K562 (cell line): Measurements from ENCODE around the gene MVK. TPM values are rescaled to one million over a fixed set of nuclear protein-coding genes. Genes with fewer than 3 reads are reported as not detected.

Experiments used
- ATAC-seq: fragments of 200-7000 bp; cut with Tn5 transposase; 3 replicates; pipeline ENCODE4 v1.9.1; 2020; ENCODE audit warnings: moderate library complexity
- BruUV-seq: library from RNA; stranded (reverse); fragments of 400-500 nt; replicated peaks from 2 replicates; lab custom pipeline; 2021; lab: Mats Ljungman, UMichigan
- CTCF ChIA-PET: fragments of 300-600 bp; formaldehyde crosslinking; extraction: SDS; loops from one replicate; lab custom pipeline; 2021; ENCODE audit warnings: low intra/inter-chr PET ratio; lab: Yijun Ruan, JAX
- POLR2A ChIA-PET: fragments of 300-600, 350-650 bp; sonication (Branson Sonifier 250); formaldehyde crosslinking; extraction: SDS; loops from one replicate; lab custom pipeline; 2021; ENCODE audit warnings: antibody characterized with exemption, inconsistent platforms; lab: Yijun Ruan, JAX
- DNase-seq, 4 experiments: peaks; one replicate each; pipeline versions ENCODE4 v3.0.0 to v3.0.0-alpha.2; 2011 to 2018; ENCODE audit warnings: low spot score in 3 of 4, mixed read lengths in 3 of 4; ENCODE audit errors: extremely low read depth in 1 of 4
- FAIRE-seq: peaks from 2 replicates; lab custom pipeline; 2011; peaks lifted over from hg19 to GRCh38; lab: Jason Lieb, UNC
- H2AFZ ChIP-seq: 2 replicates; pipeline ENCODE4 v1.6.0; 2011; ENCODE audit warnings: low read depth, low read length, control low read depth, inconsistent platforms
- H3K27ac ChIP-seq: fragments of 200-600 bp; 3 replicates; pipeline ENCODE4 v1.8.0; 2011; ENCODE audit warnings: low read depth, mild to moderate bottlenecking, control low read depth, inconsistent platforms, low read length, moderate library complexity, mixed read lengths; ENCODE audit errors: extremely low read depth
- H3K27me3 ChIP-seq, 2 experiments: fragments of 300-600 bp in 1 of 2; 2 replicates in 1 of 2; 3 replicates in 1 of 2; pipeline versions ENCODE4 v1.6.0 to v1.8.0; 2011; ENCODE audit warnings: inconsistent platforms in 2 of 2, low read length in 2 of 2, mild to moderate bottlenecking in 1 of 2, mixed read lengths in 1 of 2, moderate library complexity in 1 of 2; ENCODE audit not compliant: control insufficient read depth in 2 of 2, insufficient read depth in 2 of 2
- H3K36me3 ChIP-seq: fragments of 300-600 bp; 3 replicates; pipeline ENCODE4 v1.8.0; 2011; ENCODE audit warnings: mild to moderate bottlenecking, low read length, inconsistent platforms; ENCODE audit not compliant: control insufficient read depth, insufficient read depth
- H3K4me1 ChIP-seq, 2 experiments: fragments of 200-600 bp in 1 of 2; replicated peaks in 1 of 2; 2 replicates in 1 of 2; 3 replicates in 1 of 2; pipeline versions ENCODE4 v1.5.1 to v1.8.0; 2011; ENCODE audit warnings: inconsistent platforms in 2 of 2, low read length in 2 of 2, mild to moderate bottlenecking in 1 of 2, mixed read lengths in 1 of 2, moderate library complexity in 1 of 2; ENCODE audit not compliant: control insufficient read depth in 2 of 2, insufficient read depth in 2 of 2
- H3K4me2 ChIP-seq: 2 replicates; pipeline ENCODE4 v1.6.1; 2011; ENCODE audit warnings: low read length, control low read depth, inconsistent platforms, mixed read lengths; ENCODE audit not compliant: insufficient read depth
- H3K4me3 ChIP-seq: fragments of 200-600 bp; sonication (generic), shearing (Covaris generic); 2 replicates; pipeline ENCODE4 v1.5.1; 2016; ENCODE audit warnings: control low read depth, inconsistent platforms
- H3K79me2 ChIP-seq: fragments of 200-600 bp; 3 replicates; pipeline ENCODE4 v1.8.0; 2011; ENCODE audit warnings: low read length, inconsistent platforms; ENCODE audit not compliant: control insufficient read depth, insufficient read depth
- H3K9ac ChIP-seq, 2 experiments: 2 replicates each; pipeline versions ENCODE4 v1.6.0 to v1.6.1; 2011; ENCODE audit warnings: low read depth in 2 of 2, low read length in 2 of 2, control low read depth in 1 of 2, inconsistent platforms in 1 of 2, mild to moderate bottlenecking in 1 of 2, mixed read lengths in 1 of 2; ENCODE audit not compliant: insufficient read depth in 1 of 2
- H3K9me1 ChIP-seq: one replicate; pipeline ENCODE4 v1.6.0; 2011; ENCODE audit warnings: inconsistent platforms, mild to moderate bottlenecking, low read length, moderate library complexity; ENCODE audit not compliant: control insufficient read depth, insufficient read depth
- H3K9me3 ChIP-seq: replicated peaks from 2 replicates; pipeline ENCODE4 v1.5.1; 2011; ENCODE audit warnings: low read depth, low read length, inconsistent platforms; ENCODE audit not compliant: control insufficient read depth, insufficient read depth
- H4K20me1 ChIP-seq: replicated peaks from 2 replicates; pipeline ENCODE4 v1.6.1; 2011; ENCODE audit warnings: low read length, inconsistent platforms, mixed read lengths; ENCODE audit not compliant: control insufficient read depth, insufficient read depth
- CREB1 ChIP-seq, 2 experiments: sonication (generic) in 1 of 2; formaldehyde crosslinking in 1 of 2; IDR thresholded peaks; 2 replicates each; pipeline versions ENCODE4 v1.6.1 to v1.8.0; 2012 to 2022; ENCODE audit warnings: inconsistent platforms in 1 of 2, mild to moderate bottlenecking in 1 of 2, missing genetic modification reagents in 1 of 2, moderate library complexity in 1 of 2
- POLR2A ChIP-seq: fragments of 450-650 bp; conservative IDR thresholded peaks from 2 replicates; pipeline ENCODE4 v1.6.1; 2016
- POLR2G ChIP-seq: fragments of 200-400 bp; formaldehyde crosslinking; IDR thresholded peaks from 2 replicates; pipeline ENCODE4 v1.6.1; 2017; ENCODE audit warnings: low read depth, mild to moderate bottlenecking, antibody characterized with exemption, low read length, moderate library complexity
- SOX6 ChIP-seq: fragments of 450-650 bp; IDR thresholded peaks from 2 replicates; pipeline ENCODE4 v1.6.1; 2014; ENCODE audit warnings: mild to moderate bottlenecking
- WGBS: fragments of 100-300 bp; shearing (Covaris generic); methylation state at CpG from one replicate; pipeline ENCODE4 v1.1.6; 2016; ENCODE audit warnings: low coverage, mixed read lengths; ENCODE audit not compliant: insufficient coverage; ENCODE audit errors: missing lambda C conversion rate; 5-methylcytosine and 5-hydroxymethylcytosine counted together
- in situ Hi-C: fragments of 300-500 bp; cut with MboI; formaldehyde crosslinking; loops from 4 replicates; pipeline ENCODE4 v1.15.0; 2018; ENCODE audit warnings: inconsistent platforms, mixed read lengths
- intact Hi-C: fragments of 100-400 bp; cut with micrococcal nuclease; formaldehyde crosslinking; loops from 2 replicates; pipeline ENCODE4 v1.14.2; 2022
- polyA plus RNA-seq, 8 experiments: library from polyadenylated mRNA; depleted of rRNA in 4 of 8; stranded (reverse) in 5 of 8; unstranded in 3 of 8; fragments of >200 nt; fragmentation: Nextera tagmentation in 2 of 8; fragmentation: Illumina TruSeq in 1 of 8; extraction: Ambion mirVana in 2 of 8; extraction: Trizol in 1 of 8; gene quantifications; 2 replicates each; pipeline versions ENCODE4 v1.2.1 to v1.2.3, GENCODE V29; 2011 to 2014; ENCODE audit warnings: inconsistent platforms in 1 of 8, missing spikeins in 1 of 8
- total RNA-seq, 7 experiments: library from RNA; depleted of rRNA in 6 of 7; stranded (reverse); fragments of >200 nt in 6 of 7; fragmentation: Illumina TruSeq in 2 of 7; extraction: Trizol in 2 of 7; gene quantifications; 2 replicates each; pipeline versions ENCODE4 v1.2.1 to v1.2.3, GENCODE V29; 2011 to 2021; ENCODE audit warnings: low replicate concordance in 1 of 7

MVK gene
- total and polyA plus RNA-seq, 9 of the 15 experiments (the other 6 are each of a cell fraction or from before 2014, with no cell fraction given), result 0.41 to 33.6 (median 18.8) TPM

DNA sequence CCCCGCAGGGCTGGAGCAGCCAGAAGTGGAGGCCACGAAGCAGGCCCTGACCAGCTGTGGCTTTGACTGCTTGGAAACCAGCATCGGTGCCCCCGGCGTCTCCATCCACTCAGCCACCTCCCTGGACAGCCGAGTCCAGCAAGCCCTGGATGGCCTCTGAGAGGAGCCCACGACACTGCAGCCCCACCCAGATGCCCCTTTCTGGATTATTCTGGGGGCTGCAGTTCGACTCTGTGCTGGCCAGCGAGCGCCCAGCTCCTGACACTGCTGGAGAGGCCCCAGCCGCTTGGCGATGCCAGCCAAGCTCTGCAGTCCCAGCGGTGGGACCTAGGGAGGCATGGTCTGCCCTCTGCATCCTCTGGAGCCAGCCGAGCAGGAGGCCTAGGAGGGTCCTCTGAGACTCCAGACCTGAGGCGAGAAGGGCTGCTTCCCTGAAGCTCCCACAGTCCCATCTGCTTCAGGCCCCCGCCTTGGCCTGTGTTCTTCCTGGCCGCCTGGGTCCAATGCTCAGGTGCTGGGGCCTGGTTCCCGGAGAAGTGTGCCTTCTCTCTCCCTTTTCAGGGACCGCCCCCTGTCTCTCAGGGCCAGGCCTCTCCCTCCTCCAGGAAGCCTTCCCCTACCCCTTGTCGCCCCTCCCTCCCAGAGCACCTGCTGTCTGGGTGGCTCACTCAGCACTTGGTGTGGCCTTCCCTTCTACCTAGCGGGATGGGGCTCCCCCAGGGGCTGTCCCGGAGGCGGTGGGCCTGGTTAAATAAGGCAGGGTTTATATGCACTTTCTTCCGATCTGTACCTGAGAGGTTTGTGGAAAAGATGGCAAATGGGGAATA, 23.0 kb downstream of the MVK start:
- H3K9ac ChIP-seq, result no peak overlapping the region
- CTCF ChIA-PET, result interaction anchor here (1.9 kb wide), 1 partner anchor 178 kb away, joined by 17 read pairs; no protein-coding TSS in a partner anchor
- H3K79me2 ChIP-seq, result no peaks in the 10 kb centered on the region
- ATAC-seq, result peak; percentile 42
- H3K9me3 ChIP-seq, result no peaks in the 10 kb centered on the region
- H3K36me3 ChIP-seq, result peaks cover 33% of the 10 kb centered on the region; the same call in 2 of the 3 replicates
- intact Hi-C loops (loop anchor here (1.0 to 10.0 kb wide), 3 partner anchors 82 to 179 kb away; partner anchors contain the start of gene FAM222A), in situ Hi-C loops (no loop called here)
- H3K4me2 ChIP-seq, result no peak overlapping the region
- no peaks in the 10 kb centered on the region for H3K9me1 ChIP-seq
- peaks cover 0 to 9% of the 10 kb centered on the region in 2 experiments; a peak in 1 of 5 replicates for H3K27me3 ChIP-seq
- no peak overlapping the region for H3K4me3 ChIP-seq
- H4K20me1 ChIP-seq, result peaks cover 26% of the 10 kb centered on the region; the same call in 1 of the 2 replicates
- BruUV-seq, result no TSS peak
- H2AFZ ChIP-seq, result no peak overlapping the region
- no peak overlapping the region for H3K27ac ChIP-seq
- H3K4me1 ChIP-seq, result peaks cover 4 to 18% of the 10 kb centered on the region in 2 experiments; a peak in 3 of 5 replicates
- TF ChIP-seq CREB1 (IDR thresholded peaks at IDR 0.05), result no peak
- TF ChIP-seq CREB1 (CRISPR knock-in tag; IDR thresholded peaks at IDR 0.05), result no peak
- TF ChIP-seq POLR2G, result peak; percentile 57; the same call in 1 of the 2 replicates
- peak; percentile 8; the same call in 1 of the 2 replicates for TF ChIP-seq POLR2A
- TF ChIP-seq SOX6, result no peak
- POLR2A ChIA-PET, result interaction anchor here (0.5 to 2.1 kb wide), 7 partner anchors 9 to 1050 kb away, joined by 3 to 9 read pairs (median 3); no protein-coding TSS in a partner anchor
- FAIRE-seq, result no peak
- WGBS, result 74% methylated on average over 17 of the region's 24 CpGs
- peak in 1 of 4 experiments; percentile 8 for DNase-seq
